SU-DHL-6 (cell line): Measurements from ENCODE around the gene NCKAP1.

ENCODE experiments used
- H2AFZ ChIP-seq: fragments of 200-600 bp; sonication (generic); 2 replicates; pipeline ENCODE4 v1.6.1; 2014; ENCODE audit warnings: low read depth, mild to moderate bottlenecking, moderate library complexity, mixed read lengths, antibody characterized with exemption, low read length; ENCODE audit not compliant: severe bottlenecking
- H3F3A ChIP-seq: fragments of 200-600 bp; shearing (Covaris generic); 2 replicates; pipeline ENCODE4 v1.6.0; 2016; ENCODE audit warnings: antibody characterized with exemption, mild to moderate bottlenecking; ENCODE audit not compliant: insufficient read depth
- H3K27ac ChIP-seq: fragments of 200-600 bp; sonication (generic); 2 replicates; pipeline ENCODE4 v1.5.1; 2016; ENCODE audit warnings: low read depth, mild to moderate bottlenecking, low read length, moderate library complexity, mixed read lengths
- H3K27me3 ChIP-seq: fragments of 200-600 bp; sonication (generic), shearing (Covaris generic); 2 replicates; pipeline ENCODE4 v1.6.0; 2014; ENCODE audit warnings: mild to moderate bottlenecking, low read length
- H3K36me3 ChIP-seq: fragments of 200-600 bp; sonication (generic); 2 replicates; pipeline ENCODE4 v1.6.1; 2014; ENCODE audit warnings: mild to moderate bottlenecking, low read length, mixed read lengths
- H3K4me2 ChIP-seq: fragments of 300-600, 200-600 bp; shearing (Covaris generic), sonication (generic); 2 replicates; pipeline ENCODE4 v1.6.0; 2014; ENCODE audit warnings: low read length, low read depth, mild to moderate bottlenecking; ENCODE audit not compliant: poor library complexity, severe bottlenecking
- H3K4me3 ChIP-seq: fragments of 200-600 bp; sonication (generic); 2 replicates; pipeline ENCODE4 v1.5.1; 2014; ENCODE audit warnings: antibody characterized with exemption, low read length, mild to moderate bottlenecking, mixed read lengths; ENCODE audit not compliant: insufficient read depth, poor library complexity, severe bottlenecking
- H3K79me2 ChIP-seq: fragments of 200-600 bp; sonication (generic); 2 replicates; pipeline ENCODE4 v1.6.1; 2014; ENCODE audit warnings: mild to moderate bottlenecking, low read length, moderate library complexity; ENCODE audit not compliant: insufficient read depth
- H3K9ac ChIP-seq: fragments of 200-600 bp; sonication (generic); 2 replicates; pipeline ENCODE4 v1.7.0; 2014; ENCODE audit warnings: mild to moderate bottlenecking, low read length
- H3K9me2 ChIP-seq: fragments of 200-600 bp; sonication (generic); replicated peaks from 2 replicates; pipeline ENCODE4 v1.6.1; 2014; ENCODE audit warnings: low read length; ENCODE audit not compliant: insufficient read depth
- H3K9me3 ChIP-seq: fragments of 200-600 bp; sonication (generic); 2 replicates; pipeline ENCODE4 v1.6.1; 2014; ENCODE audit warnings: low read length, mixed read lengths; ENCODE audit not compliant: insufficient read depth
- H4K20me1 ChIP-seq: fragments of 200-600 bp; sonication (generic); 2 replicates; pipeline ENCODE4 v1.6.1; 2014; ENCODE audit warnings: low read depth, mild to moderate bottlenecking, antibody characterized with exemption, low read length, moderate library complexity, mixed read lengths
- EZH2phosphoT487 ChIP-seq: fragments of 200-600 bp; sonication (generic), shearing (Covaris generic); conservative IDR thresholded peaks from 2 replicates; pipeline ENCODE4 v1.6.1; 2018; ENCODE audit warnings: mild to moderate bottlenecking, antibody characterized with exemption, low read length, moderate library complexity, mixed read lengths
- TF ChIP-seq, protein P1 (sequence below): fragments of 200-600 bp; sonication (generic); IDR thresholded peaks from one replicate; pipeline ENCODE4 v1.5.1; 2017; ENCODE audit warnings: antibody characterized with exemption, mild to moderate bottlenecking, low read length, moderate library complexity; ENCODE audit not compliant: insufficient read depth, poor library complexity, severe bottlenecking

Gene NCKAP1

DNA sequence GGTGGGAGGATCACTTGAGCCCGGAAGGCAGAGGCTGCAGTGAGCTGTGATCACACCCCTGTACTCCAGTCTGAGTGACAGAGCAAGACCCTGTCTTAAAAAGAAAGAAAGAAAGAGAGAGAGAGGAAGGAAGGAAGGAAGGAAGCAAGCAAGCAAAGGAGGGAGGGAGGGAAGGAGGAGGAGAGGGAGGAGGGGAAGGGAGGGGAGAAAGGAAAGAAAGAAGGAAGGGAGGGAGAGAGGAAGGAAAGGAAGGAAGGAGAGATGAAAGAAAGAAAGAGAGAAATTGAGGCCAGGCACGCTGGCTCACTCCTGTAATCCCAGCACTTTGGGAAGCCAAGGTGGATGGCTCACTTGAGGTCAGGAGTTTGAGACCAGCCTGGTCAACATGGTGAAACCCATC, 2.3 kb upstream of the NCKAP1 start:
- Histone ChIP-seq H3K79me2 (no peaks in the 10 kb centered on the region), H4K20me1 (no peaks in the 10 kb centered on the region), H3K27ac (no peak overlapping the region), H3K4me3 (no peak overlapping the region), H3K4me2 (no peak overlapping the region), H3K27me3 (no peaks in the 10 kb centered on the region), H2AFZ (no peak overlapping the region), H3K36me3 (no peaks in the 10 kb centered on the region), H3K9me3 (no peaks in the 10 kb centered on the region), H3F3A (peaks cover 9% of the 10 kb centered on the region), H3K9me2 (no peaks in the 10 kb centered on the region), H3K9ac (no peak overlapping the region)
- TF ChIP-seq EZH2phosphoT487: no peak
- TF ChIP-seq, protein P1, sequence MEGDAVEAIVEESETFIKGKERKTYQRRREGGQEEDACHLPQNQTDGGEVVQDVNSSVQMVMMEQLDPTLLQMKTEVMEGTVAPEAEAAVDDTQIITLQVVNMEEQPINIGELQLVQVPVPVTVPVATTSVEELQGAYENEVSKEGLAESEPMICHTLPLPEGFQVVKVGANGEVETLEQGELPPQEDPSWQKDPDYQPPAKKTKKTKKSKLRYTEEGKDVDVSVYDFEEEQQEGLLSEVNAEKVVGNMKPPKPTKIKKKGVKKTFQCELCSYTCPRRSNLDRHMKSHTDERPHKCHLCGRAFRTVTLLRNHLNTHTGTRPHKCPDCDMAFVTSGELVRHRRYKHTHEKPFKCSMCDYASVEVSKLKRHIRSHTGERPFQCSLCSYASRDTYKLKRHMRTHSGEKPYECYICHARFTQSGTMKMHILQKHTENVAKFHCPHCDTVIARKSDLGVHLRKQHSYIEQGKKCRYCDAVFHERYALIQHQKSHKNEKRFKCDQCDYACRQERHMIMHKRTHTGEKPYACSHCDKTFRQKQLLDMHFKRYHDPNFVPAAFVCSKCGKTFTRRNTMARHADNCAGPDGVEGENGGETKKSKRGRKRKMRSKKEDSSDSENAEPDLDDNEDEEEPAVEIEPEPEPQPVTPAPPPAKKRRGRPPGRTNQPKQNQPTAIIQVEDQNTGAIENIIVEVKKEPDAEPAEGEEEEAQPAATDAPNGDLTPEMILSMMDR: no peak

GRCh38 chr2:183037553-183038340, 510 bp downstream of the NCKAP1 start:
- Histone ChIP-seq H3K4me3 (no peak overlapping the region), H3K9me2 (no peaks in the 10 kb centered on the region), H3K4me2 (no peak overlapping the region), H3K9me3 (no peaks in the 10 kb centered on the region), H2AFZ (no peak overlapping the region), H3K27me3 (no peaks in the 10 kb centered on the region), H4K20me1 (no peaks in the 10 kb centered on the region), H3K79me2 (no peaks in the 10 kb centered on the region), H3K9ac (no peak overlapping the region), H3K27ac (no peak overlapping the region), H3F3A (peaks cover 9% of the 10 kb centered on the region), H3K36me3 (no peaks in the 10 kb centered on the region)
- no peak for TF ChIP-seq EZH2phosphoT487
- TF ChIP-seq, protein P1: no peak

- Histone ChIP-seq H4K20me1 (no peaks in the 10 kb centered on the region), H3K27me3 (no peaks in the 10 kb centered on the region), H3K9me2 (no peaks in the 10 kb centered on the region), H3K9ac (no peak overlapping the region), H3K27ac (no peak overlapping the region), H3K36me3 (no peaks in the 10 kb centered on the region), H2AFZ (no peak overlapping the region), H3F3A (peaks cover 9% of the 10 kb centered on the region), H3K9me3 (no peaks in the 10 kb centered on the region), H3K79me2 (no peaks in the 10 kb centered on the region), H3K4me3 (no peak overlapping the region), H3K4me2 (no peak overlapping the region)
- TF ChIP-seq, protein P1: no peak
- TF ChIP-seq EZH2phosphoT487: no peak
These were observed 1.1 kb downstream of the NCKAP1 start for GRCh38 chr2:183037074-183037552.
